Nephron (organoid): ENCODE results near the gene NUTM1.

Source experiments
- H3K27ac Mint-ChIP-seq, 3 experiments: 2 replicates each; pipeline ENCODE4 v1.8.0; 2020; ENCODE audit warnings: mixed read lengths in 3 of 3, mild to moderate bottlenecking in 2 of 3, moderate library complexity in 1 of 3
- H3K27me3 Mint-ChIP-seq: 2 replicates; pipeline ENCODE4 v1.8.0; 2021; ENCODE audit warnings: low read depth, mild to moderate bottlenecking, moderate library complexity, mixed read lengths
- H3K36me3 Mint-ChIP-seq: 2 replicates; pipeline ENCODE4 v1.8.0; 2020; ENCODE audit warnings: low read depth, mixed read lengths
- H3K4me1 Mint-ChIP-seq: 2 replicates; pipeline ENCODE4 v1.8.0; 2020; ENCODE audit warnings: mixed read lengths
- H3K4me3 Mint-ChIP-seq, 3 experiments: 2 replicates each; pipeline ENCODE4 v1.8.0; 2020; ENCODE audit warnings: mild to moderate bottlenecking in 3 of 3, mixed read lengths in 3 of 3, moderate library complexity in 2 of 3
- H3K9me3 Mint-ChIP-seq: 2 replicates; pipeline ENCODE4 v1.8.0; 2020; ENCODE audit warnings: mixed read lengths
- CTCF ChIP-seq, 3 experiments: fragments of 200-600 bp; sonication (generic); IDR thresholded peaks; one replicate each; pipeline ENCODE4 v1.5.0; 2021; ENCODE audit warnings: antibody characterized with exemption in 3 of 3; ENCODE audit not compliant: unreplicated experiment in 3 of 3

NUTM1 gene

GRCh38 chr15:34359416-34359815, 16.3 kb downstream of the NUTM1 start:
- no peak for TF ChIP-seq CTCF (IDR thresholded peaks at IDR 0.05; ENCODE audit: unreplicated experiment in 3 of 3)
- Mint-ChIP-seq H3K36me3 (peaks cover 56% of the 10 kb centered on the region), H3K4me1 (no peaks in the 10 kb centered on the region), H3K9me3 (no peaks in the 10 kb centered on the region), H3K4me3 (no peak overlapping the region), H3K27me3 (no peaks in the 10 kb centered on the region), H3K27ac (no peak overlapping the region)

GRCh38 chr15:34360298-34360697, 17.2 kb downstream of the NUTM1 start:
- no peak for TF ChIP-seq CTCF (IDR thresholded peaks at IDR 0.05; ENCODE audit: unreplicated experiment in 3 of 3)
- Mint-ChIP-seq H3K27me3 (no peaks in the 10 kb centered on the region), H3K27ac (no peak overlapping the region), H3K9me3 (no peaks in the 10 kb centered on the region), H3K36me3 (peaks cover 51% of the 10 kb centered on the region), H3K4me3 (no peak overlapping the region), H3K4me1 (peaks cover under 1% of the 10 kb centered on the region)

- TF ChIP-seq CTCF (IDR thresholded peaks at IDR 0.05; ENCODE audit: unreplicated experiment in 3 of 3) = no peak
- H3K27me3 Mint-ChIP-seq = no peaks in the 10 kb centered on the region
- H3K36me3 Mint-ChIP-seq = peaks cover 47% of the 10 kb centered on the region
- no peak overlapping the region for H3K27ac Mint-ChIP-seq
- H3K4me3 Mint-ChIP-seq = no peak overlapping the region
- H3K9me3 Mint-ChIP-seq = no peaks in the 10 kb centered on the region
- peaks cover 9% of the 10 kb centered on the region for H3K4me1 Mint-ChIP-seq
Observed at GRCh38 chr15:34361278-34361677, 18.2 kb downstream of the NUTM1 start.

GRCh38 chr15:34362047-34362773, 19.1 kb downstream of the NUTM1 start:
- TF ChIP-seq CTCF (IDR thresholded peaks at IDR 0.05; ENCODE audit: unreplicated experiment in 3 of 3) = no peak
- H3K27me3 Mint-ChIP-seq = no peaks in the 10 kb centered on the region
- no peak overlapping the region for H3K4me3 Mint-ChIP-seq
- no peaks in the 10 kb centered on the region for H3K9me3 Mint-ChIP-seq
- H3K36me3 Mint-ChIP-seq = peaks cover 45% of the 10 kb centered on the region
- no peak overlapping the region for H3K27ac Mint-ChIP-seq
- H3K4me1 Mint-ChIP-seq = peaks cover 9% of the 10 kb centered on the region

- Mint-ChIP-seq H3K27me3 (no peaks in the 10 kb centered on the region), H3K27ac (no peak overlapping the region), H3K4me1 (peaks cover 16% of the 10 kb centered on the region), H3K9me3 (no peaks in the 10 kb centered on the region), H3K36me3 (peaks cover 32% of the 10 kb centered on the region), H3K4me3 (peak overlapping the region in 1 of 3 experiments; percentile 8)
- no peak for TF ChIP-seq CTCF (IDR thresholded peaks at IDR 0.05; ENCODE audit: unreplicated experiment in 3 of 3)
Observed at GRCh38 chr15:34364041-34364440, 20.9 kb downstream of the NUTM1 start.
